ENCODE results near the gene GNAS. TPM values are rescaled to one million over a fixed set of nuclear protein-coding genes. Genes with fewer than 3 reads are reported as not detected.
A peak's percentile ranks its signal among the peaks of the same experiment; 100 is the strongest.
"Not testable (repeated sequence)": the region's sequence is repeated elsewhere in the genome, so short reads cannot be mapped to it uniquely, and the experiment has no call there.

Gene GNAS
- 297 and 1,165 TPM in 2 replicates for total RNA-seq

DNA sequence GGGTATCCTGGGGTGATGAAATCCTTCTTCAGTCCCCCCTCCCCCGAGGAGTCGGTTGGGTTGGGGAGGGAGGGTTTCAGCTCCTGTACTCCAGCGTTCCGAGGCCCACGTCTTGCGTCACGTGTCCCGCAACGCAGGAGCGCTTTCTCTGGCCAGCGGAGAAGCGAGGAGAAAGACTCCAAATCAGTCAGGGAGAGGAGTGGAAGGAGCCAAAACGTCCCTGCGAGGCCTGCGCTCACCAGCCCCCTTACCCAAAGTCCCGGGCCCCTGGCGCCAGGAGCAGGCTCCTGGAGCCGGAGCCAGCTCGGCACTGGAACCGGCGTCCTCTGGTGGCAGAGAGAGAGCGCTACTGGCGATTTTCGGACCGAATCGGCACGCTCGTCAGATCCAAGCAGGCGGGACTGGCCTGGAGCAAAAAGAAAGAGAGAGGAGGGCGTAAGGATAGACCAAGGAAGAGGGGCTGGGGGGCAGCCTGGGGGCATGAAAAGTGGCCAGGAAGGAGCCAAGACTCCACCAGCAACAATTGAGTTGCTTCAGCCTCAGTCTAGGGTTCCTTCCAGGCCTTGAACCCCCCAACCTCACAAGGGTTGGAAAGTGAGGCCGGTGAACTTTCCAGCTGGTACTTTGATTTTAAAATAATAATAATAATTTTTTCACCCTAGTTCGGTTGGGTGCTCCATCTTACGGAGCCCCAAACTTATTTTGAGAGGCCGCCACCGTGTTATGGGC, at the start of gene GNAS:
TSS of gene GNAS (plus strand) at position 174 of the 729 bp plus-strand sequence.
- DNase-seq (ENCODE audit: low read depth): peak; percentile 29

GRCh38 chr20:58803533-58803932, 49.0 kb upstream of the GNAS start:
- DNase-seq (ENCODE audit: low read depth): no peak

DNA sequence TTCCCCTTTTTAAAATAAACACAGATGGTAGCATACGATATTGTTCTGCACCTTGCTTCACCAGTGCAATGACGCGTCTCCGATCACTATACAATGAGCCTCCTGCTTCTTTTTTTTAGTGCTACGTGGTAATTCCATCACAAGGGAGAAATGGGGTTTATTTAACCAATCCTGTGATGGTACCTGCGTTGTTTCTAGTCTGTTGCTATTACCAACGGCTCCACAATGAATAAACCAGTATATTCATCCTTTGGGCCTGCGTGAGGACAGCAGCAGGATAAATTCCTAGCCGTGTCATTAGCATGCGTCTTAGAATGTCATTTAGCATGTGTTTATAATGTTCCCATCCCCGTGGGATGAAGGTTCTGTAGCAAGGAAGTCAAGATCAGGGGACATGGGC, 44.7 kb upstream of the GNAS start:
- DNase-seq (ENCODE audit: low read depth): no peak

- DNase-seq (ENCODE audit: low read depth): no peak
These were observed 44.1 kb upstream of the GNAS start for GRCh38 chr20:58808271-58809046.

DNA sequence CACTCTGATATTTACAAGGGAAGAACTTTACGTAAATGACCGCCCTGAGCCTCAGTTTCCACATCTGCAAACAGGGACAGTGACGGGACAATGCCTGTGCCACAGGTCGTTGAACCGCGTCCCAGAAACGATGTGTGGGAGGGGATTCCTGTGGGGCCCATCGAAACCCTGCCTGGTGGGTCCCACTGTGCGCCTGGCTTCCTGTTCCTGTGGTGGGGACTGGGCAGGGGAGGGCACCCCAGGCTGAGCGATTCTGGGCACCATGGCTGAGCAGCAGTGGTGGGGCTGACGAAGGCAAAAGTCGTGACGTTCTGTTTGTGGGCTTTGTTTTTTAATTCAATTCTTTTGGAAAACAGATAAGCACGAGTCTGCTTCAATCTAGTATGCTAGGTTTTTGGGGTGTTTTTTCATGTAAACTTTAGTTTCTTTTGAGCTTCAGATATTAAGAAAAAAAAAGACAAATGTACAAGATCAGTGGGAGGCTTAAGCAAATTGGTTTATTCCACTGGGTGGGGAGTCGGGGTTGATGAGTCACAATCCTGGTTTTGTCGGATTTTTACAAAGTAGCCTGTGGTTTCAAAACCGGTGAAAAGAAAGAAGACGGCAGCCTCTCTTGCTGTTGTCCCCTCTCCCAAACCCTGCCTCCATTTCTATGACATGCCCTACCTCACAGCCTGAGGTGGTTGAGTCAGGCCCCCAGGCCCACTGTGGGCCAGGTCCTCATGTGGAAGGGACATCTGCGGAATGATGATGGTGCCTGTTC, 42.2 kb upstream of the GNAS start:
- no peak for DNase-seq (ENCODE audit: low read depth)

DNA sequence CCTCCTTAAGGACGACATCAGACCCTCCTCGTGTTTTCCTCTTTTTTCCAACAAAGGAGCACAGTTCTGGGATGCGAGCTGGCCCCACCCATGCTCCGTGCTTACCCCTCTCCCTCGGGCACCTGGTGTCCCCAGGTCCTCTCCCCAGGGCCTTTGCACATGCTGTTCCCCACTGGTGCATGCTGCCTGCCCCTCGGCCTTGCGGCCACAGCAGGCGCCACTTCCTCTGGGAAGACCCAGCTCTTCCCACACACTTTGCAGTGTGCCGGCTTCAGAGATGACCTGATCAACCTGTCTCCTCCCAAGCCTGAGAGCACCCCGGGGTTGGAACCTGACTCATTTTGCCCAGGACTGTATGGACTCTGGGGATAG, 41.7 kb upstream of the GNAS start:
- DNase-seq (ENCODE audit: low read depth): no peak

DNA sequence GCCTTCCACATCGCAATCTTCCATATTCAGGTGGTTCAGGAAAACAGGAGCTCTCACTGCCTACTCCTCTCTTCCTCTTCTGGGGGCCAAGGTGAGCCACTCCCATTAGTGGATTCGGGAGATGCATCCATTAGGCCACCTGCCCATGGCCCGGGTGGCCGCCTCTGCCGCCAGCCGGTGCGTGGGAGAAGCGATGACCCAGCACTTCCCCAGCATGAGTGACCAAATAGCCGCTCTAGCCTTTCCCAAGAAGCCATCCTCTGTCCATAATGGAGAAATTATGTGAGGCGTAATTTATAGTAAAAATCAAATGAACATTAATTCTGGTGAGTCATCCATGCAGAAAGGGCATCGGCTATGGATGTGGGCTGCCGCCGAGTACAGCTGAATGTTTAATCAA, 41.2 kb upstream of the GNAS start:
- DNase-seq (ENCODE audit: low read depth): no peak

DNA sequence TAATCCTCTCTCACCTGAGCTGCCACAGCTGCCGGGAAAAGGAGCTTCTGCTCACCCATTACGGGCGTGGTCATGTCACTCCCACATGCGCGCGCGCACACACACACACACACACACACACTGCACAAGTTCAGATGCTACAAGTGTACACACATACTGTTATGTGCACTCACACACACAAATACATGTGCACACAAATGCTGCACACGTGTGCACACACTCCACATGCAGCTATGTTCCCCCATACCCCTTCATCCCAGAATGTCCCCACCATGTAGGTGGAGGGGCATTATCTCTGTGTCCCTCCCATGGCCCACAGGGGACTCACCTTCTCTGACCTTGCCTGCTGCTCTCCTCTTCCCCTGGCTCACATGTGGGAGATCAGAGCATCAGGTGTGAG, 39.1 kb upstream of the GNAS start:
- no peak for DNase-seq (ENCODE audit: low read depth)

DNA sequence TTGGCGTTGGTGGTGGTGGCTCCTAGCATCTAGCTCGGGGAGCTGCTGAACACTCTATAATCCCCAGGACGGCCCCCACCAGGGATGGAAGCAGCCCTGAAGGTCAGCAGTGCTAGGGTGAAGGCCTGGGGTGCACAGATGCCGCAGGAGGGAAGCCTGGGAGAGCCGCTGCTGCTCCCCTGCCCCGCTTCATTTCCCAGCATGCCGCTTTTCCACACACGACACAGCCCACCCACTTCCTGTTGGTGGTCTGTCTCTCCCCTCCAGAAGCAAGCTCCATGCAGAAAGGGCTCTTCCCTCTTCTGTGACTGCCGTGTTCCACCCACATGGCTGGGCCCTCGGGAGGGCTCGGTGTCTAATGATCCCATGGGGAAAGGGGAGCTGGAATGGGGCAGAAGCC, 37.1 kb upstream of the GNAS start:
- DNase-seq (ENCODE audit: low read depth): no peak

DNA sequence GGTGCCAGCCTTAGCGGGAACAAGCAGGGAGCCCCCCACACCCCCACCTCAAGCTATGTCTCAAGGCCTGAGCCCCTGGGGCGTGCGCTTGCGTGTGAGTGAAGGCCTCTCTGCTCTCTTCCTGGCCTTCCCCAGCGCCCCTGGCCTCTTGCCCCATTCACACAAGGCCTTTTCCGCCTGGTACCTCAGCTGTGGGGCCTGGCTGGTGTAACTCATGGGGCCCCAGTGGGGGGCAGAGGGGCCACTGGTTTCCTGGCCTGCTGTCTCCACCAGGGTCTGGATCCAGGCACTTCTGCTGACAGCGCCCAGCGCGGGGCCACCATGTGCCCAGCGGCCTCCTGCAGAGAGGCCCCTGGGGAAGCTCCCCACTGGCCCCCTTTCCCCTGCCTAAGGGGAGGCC, 36.5 kb upstream of the GNAS start:
- no peak for DNase-seq (ENCODE audit: low read depth)

GRCh38 chr20:58816957-58817651, 35.4 kb upstream of the GNAS start:
- no peak for DNase-seq (ENCODE audit: low read depth)

- DNase-seq (ENCODE audit: low read depth): no peak
These were observed 34.8 kb upstream of the GNAS start for GRCh38 chr20:58817748-58818147.

GRCh38 chr20:58818586-58819285, 33.8 kb upstream of the GNAS start:
- peak; percentile 20 for DNase-seq (ENCODE audit: low read depth)

GRCh38 chr20:58819921-58820320, 32.6 kb upstream of the GNAS start:
- DNase-seq (ENCODE audit: low read depth): no peak

- not testable (repeated sequence) for DNase-seq (ENCODE audit: low read depth)
These were observed 32.0 kb upstream of the GNAS start for GRCh38 chr20:58820515-58820914.

DNA sequence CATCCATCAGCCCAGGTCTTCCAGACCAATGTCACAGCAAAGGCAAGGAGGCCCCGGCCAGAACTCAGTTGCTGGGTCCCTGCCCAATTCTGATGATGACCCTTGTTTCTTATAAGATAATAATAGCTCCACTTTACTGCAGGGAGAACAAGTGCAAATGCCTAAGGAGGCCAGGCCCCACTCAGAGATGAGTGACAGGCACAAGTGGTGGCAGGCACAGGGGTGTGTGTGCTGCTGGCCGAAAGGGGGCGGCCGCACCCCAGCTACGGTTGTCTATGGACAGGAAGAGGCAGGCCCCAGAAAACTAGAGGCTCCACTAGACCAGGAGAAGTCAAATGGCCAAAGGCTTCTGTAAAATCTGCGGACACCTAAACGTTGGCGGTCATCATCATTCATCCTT, 30.4 kb upstream of the GNAS start:
- no peak for DNase-seq (ENCODE audit: low read depth)

- no peak for DNase-seq (ENCODE audit: low read depth)
These were observed 29.5 kb upstream of the GNAS start for GRCh38 chr20:58822748-58823730.

- no peak for DNase-seq (ENCODE audit: low read depth)
These were observed 27.7 kb upstream of the GNAS start for GRCh38 chr20:58824843-58825242.

GRCh38 chr20:58825450-58825849, 27.1 kb upstream of the GNAS start:
- no peak for DNase-seq (ENCODE audit: low read depth)

GRCh38 chr20:58826271-58826670, 26.2 kb upstream of the GNAS start:
- no peak for DNase-seq (ENCODE audit: low read depth)
